ENCODE measurements around the gene SLC35E1. TPM values are rescaled to one million over a fixed set of nuclear protein-coding genes. Genes with fewer than 3 reads are reported as not detected.

SLC35E1 gene
- total RNA-seq, 1 experiment from 2014 or later, result 61.0 TPM

GRCh38 chr19:16542045-16542909, 29.9 kb downstream of the SLC35E1 start, which contains the start of gene CHERP:
Gene CHERP, minus strand, starts transcription at chr19:16542437. Its CDS starts 59 bp downstream, at chr19:16542378.
- Histone ChIP-seq H2AFZ (peak within 1 kb of the TSS; percentile 89), H3K36me3 (ENCODE audit: low read depth) (peaks cover 19% of the 10 kb centered on the region; the same call in 1 of the 2 replicates), H3K4me1 (replicated peaks; ENCODE audit: insufficient read depth) (peaks cover 17% of the 10 kb centered on the region), H3K79me2 (ENCODE audit: low read depth) (peaks cover 73% of the 10 kb centered on the region), H3K27ac (peak within 1 kb of the TSS; percentile 40), H3K4me3 (peak within 1 kb of the TSS; percentile 95), H3K4me2 (peak within 1 kb of the TSS; percentile 98), H4K20me1 (ENCODE audit: insufficient read depth) (peaks cover 45% of the 10 kb centered on the region), H3F3A (ENCODE audit: insufficient read depth, low read depth) (peaks cover 15% of the 10 kb centered on the region), H3K27me3 (ENCODE audit: insufficient read depth, low read depth) (no peaks in the 10 kb centered on the region), H3K9me2 (ENCODE audit: insufficient read depth) (no peaks in the 10 kb centered on the region), H3K9me3 (ENCODE audit: insufficient read depth, low read depth) (no peaks in the 10 kb centered on the region)
- TF ChIP-seq CTCF (conservative IDR thresholded peaks at IDR 0.05), result no peak; the same call in 1 of the 2 replicates
- no peak for TF ChIP-seq EZH2 (IDR thresholded peaks at IDR 0.05; ENCODE audit: low read depth)
- POLR2A ChIA-PET (ENCODE audit: unreplicated experiment), result no interaction called here
- intact Hi-C loops (cut with micrococcal nuclease; ENCODE audit: unreplicated experiment), result no loop called here
- DNase-seq, result peak; percentile 84 to 90
- no TSS peak for BruUV-seq (replicated peaks)
- CTCF ChIA-PET, result no interaction called here

- Histone ChIP-seq H3K79me2 (ENCODE audit: low read depth) (peaks cover 79% of the 10 kb centered on the region), H3K36me3 (ENCODE audit: low read depth) (peaks cover 20% of the 10 kb centered on the region), H2AFZ (peak overlapping the region; percentile 69), H4K20me1 (ENCODE audit: insufficient read depth) (peaks cover 52% of the 10 kb centered on the region), H3K4me2 (peak overlapping the region; percentile 98), H3K4me3 (peak overlapping the region; percentile 95), H3K9me3 (ENCODE audit: insufficient read depth, low read depth) (no peaks in the 10 kb centered on the region), H3K27ac (peak overlapping the region; percentile 13; the same call in 1 of the 2 replicates), H3K4me1 (replicated peaks; ENCODE audit: insufficient read depth) (peaks cover 17% of the 10 kb centered on the region), H3F3A (ENCODE audit: insufficient read depth, low read depth) (peaks cover 14% of the 10 kb centered on the region), H3K9me2 (ENCODE audit: insufficient read depth) (no peaks in the 10 kb centered on the region), H3K27me3 (ENCODE audit: insufficient read depth, low read depth) (no peaks in the 10 kb centered on the region)
- TF ChIP-seq EZH2 (IDR thresholded peaks at IDR 0.05; ENCODE audit: low read depth) (no peak), CTCF (conservative IDR thresholded peaks at IDR 0.05) (no peak)
- no peak for DNase-seq
- ChIA-PET POLR2A (ENCODE audit: unreplicated experiment) (interaction anchor here (0.5 kb wide), 1 partner anchor 9 kb away, joined by 7 read pairs; no protein-coding TSS in a partner anchor), CTCF (no interaction called here)
- TSS peak; percentile 74 for BruUV-seq (replicated peaks)
- intact Hi-C loops (cut with micrococcal nuclease; ENCODE audit: unreplicated experiment), result no loop called here
Observed at GRCh38 chr19:16541526-16542044, 30.6 kb downstream of the SLC35E1 start.

GRCh38 chr19:16540948-16541347, 31.3 kb downstream of the SLC35E1 start:
- Histone ChIP-seq H3K27ac (no peak overlapping the region; the same call in 1 of the 2 replicates), H3K79me2 (ENCODE audit: low read depth) (peaks cover 86% of the 10 kb centered on the region), H3F3A (ENCODE audit: insufficient read depth, low read depth) (peaks cover 14% of the 10 kb centered on the region), H3K27me3 (ENCODE audit: insufficient read depth, low read depth) (no peaks in the 10 kb centered on the region), H3K4me2 (peak overlapping the region; percentile 98), H3K36me3 (ENCODE audit: low read depth) (peaks cover 27% of the 10 kb centered on the region), H3K9me3 (ENCODE audit: insufficient read depth, low read depth) (no peaks in the 10 kb centered on the region), H4K20me1 (ENCODE audit: insufficient read depth) (peaks cover 58% of the 10 kb centered on the region), H2AFZ (no peak overlapping the region), H3K4me1 (replicated peaks; ENCODE audit: insufficient read depth) (peaks cover 17% of the 10 kb centered on the region), H3K4me3 (peak overlapping the region; percentile 95), H3K9me2 (ENCODE audit: insufficient read depth) (no peaks in the 10 kb centered on the region)
- ChIA-PET CTCF (no interaction called here), POLR2A (ENCODE audit: unreplicated experiment) (interaction anchor here (0.5 to 0.6 kb wide), 2 partner anchors 9 to 99 kb away, joined by 7 to 10 read pairs; no protein-coding TSS in a partner anchor)
- DNase-seq, result no peak
- intact Hi-C loops (cut with micrococcal nuclease; ENCODE audit: unreplicated experiment), result no loop called here
- no peak for TF ChIP-seq EZH2 (IDR thresholded peaks at IDR 0.05; ENCODE audit: low read depth)
- TF ChIP-seq CTCF (conservative IDR thresholded peaks at IDR 0.05), result no peak
- no TSS peak for BruUV-seq (replicated peaks)
